ENCODE measurements around the gene ANKRD62. TPM values are rescaled to one million over a fixed set of nuclear protein-coding genes. Genes with fewer than 3 reads are reported as not detected.
A peak's percentile ranks its signal among the peaks of the same experiment; 100 is the strongest.

ANKRD62 gene
- total and polyA plus RNA-seq, 9 of the 15 experiments (the other 6 are each of a cell fraction or from before 2014, with no cell fraction given): 0.16 to 1.1 (median 0.45) TPM; not detected in 1

- TF ChIP-seq ZNF408 (CRISPR knock-in tag; IDR thresholded peaks at IDR 0.05; ENCODE audit: low read depth) (no peak), FOSL1 (tag; conservative IDR thresholded peaks at IDR 0.05) (no peak), CHD4 (IDR thresholded peaks at IDR 0.05; ENCODE audit: insufficient read depth, insufficient replicate concordance, low read depth, low read length, poor library complexity, severe bottlenecking) (no peak), RAD21 (CRISPR knock-in tag; conservative IDR thresholded peaks at IDR 0.05 in 1 of 2, IDR thresholded peaks at IDR 0.05 in 1 of 2) (peak; percentile 85 to 93), KAT7 (CRISPR knock-in tag; IDR thresholded peaks at IDR 0.05; ENCODE audit: borderline replicate concordance) (no peak), HNRNPK (IDR thresholded peaks at IDR 0.05; ENCODE audit: low read depth, low read length, poor library complexity, severe bottlenecking) (no peak), GABPB2 (CRISPR knock-in tag; conservative IDR thresholded peaks at IDR 0.05) (no peak), ZBTB12 (CRISPR knock-in tag; IDR thresholded peaks at IDR 0.05) (no peak), RNF2 (IDR thresholded peaks at IDR 0.05) (no peak), PKNOX1 (IDR thresholded peaks at IDR 0.05) (peak; percentile 93), CTCF (IDR thresholded peaks at IDR 0.05 in 2 of 3, conservative IDR thresholded peaks at IDR 0.05 in 1 of 3; ENCODE audit: insufficient read depth in 2 of 3, low read depth in 1 of 3, low read length in 3 of 3) (peak; percentile 76 to 88 (median 83)), GABPB1 (CRISPR knock-in tag; IDR thresholded peaks at IDR 0.05) (no peak), TEAD4 (IDR thresholded peaks at IDR 0.05; ENCODE audit: low read length) (no peak), TEAD4 (CRISPR knock-in tag; IDR thresholded peaks at IDR 0.05; ENCODE audit: borderline replicate concordance) (no peak), THRAP3 (IDR thresholded peaks at IDR 0.05; ENCODE audit: borderline replicate concordance) (no peak), NFATC3 (IDR thresholded peaks at IDR 0.05) (no peak), ZNF232 (CRISPR knock-in tag; IDR thresholded peaks at IDR 0.05) (no peak), THAP12 (CRISPR knock-in tag; IDR thresholded peaks at IDR 0.05) (no peak), ZBTB9 (CRISPR knock-in tag; IDR thresholded peaks at IDR 0.05) (no peak)
These were observed 1.0 kb upstream of the ANKRD62 start (continued) for GRCh38 chr18:12092398-12093229.

Measured in K562 (cell line).